ENCODE results near the gene OTX2.

Gene OTX2

DNA sequence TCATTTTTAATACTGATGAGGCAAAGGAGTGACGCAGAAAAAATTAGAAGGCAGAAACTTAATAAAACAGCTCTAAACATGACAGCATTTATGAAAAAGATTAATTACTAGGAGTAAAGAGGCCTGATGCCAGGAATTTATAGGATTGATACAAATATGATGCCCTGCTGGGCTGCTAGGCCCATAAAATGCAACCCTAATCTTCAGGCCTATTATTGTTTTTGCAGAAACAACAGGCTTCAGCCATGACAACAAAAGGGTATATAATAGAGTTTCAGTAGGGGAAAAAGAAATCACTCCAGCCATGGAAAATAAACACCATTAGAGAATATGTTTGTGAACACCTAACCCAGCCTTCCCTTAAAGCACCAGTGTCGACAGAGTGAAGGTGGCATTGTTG lies 50.6 kb downstream of the OTX2 start (continued):
- TF ChIP-seq, protein P1, sequence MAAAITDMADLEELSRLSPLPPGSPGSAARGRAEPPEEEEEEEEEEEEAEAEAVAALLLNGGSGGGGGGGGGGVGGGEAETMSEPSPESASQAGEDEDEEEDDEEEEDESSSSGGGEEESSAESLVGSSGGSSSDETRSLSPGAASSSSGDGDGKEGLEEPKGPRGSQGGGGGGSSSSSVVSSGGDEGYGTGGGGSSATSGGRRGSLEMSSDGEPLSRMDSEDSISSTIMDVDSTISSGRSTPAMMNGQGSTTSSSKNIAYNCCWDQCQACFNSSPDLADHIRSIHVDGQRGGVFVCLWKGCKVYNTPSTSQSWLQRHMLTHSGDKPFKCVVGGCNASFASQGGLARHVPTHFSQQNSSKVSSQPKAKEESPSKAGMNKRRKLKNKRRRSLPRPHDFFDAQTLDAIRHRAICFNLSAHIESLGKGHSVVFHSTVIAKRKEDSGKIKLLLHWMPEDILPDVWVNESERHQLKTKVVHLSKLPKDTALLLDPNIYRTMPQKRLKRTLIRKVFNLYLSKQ (tag by site-specific recombination; IDR thresholded peaks at IDR 0.05; ENCODE audit: borderline replicate concordance), result no peak
- TF ChIP-seq ZBTB8A (tag by site-specific recombination; IDR thresholded peaks at IDR 0.05), result 0 out of 2 replicates have a peak, but pooled peaks have one; percentile 18
- TF ChIP-seq SCRT1 (tag by site-specific recombination; IDR thresholded peaks at IDR 0.05; ENCODE audit: borderline replicate concordance), result peak; percentile 11; the same call in 1 of the 2 replicates
- no peak for TF ChIP-seq ZFP41 (tag by site-specific recombination; IDR thresholded peaks at IDR 0.05; ENCODE audit: borderline replicate concordance)
- TF ChIP-seq, protein P2, sequence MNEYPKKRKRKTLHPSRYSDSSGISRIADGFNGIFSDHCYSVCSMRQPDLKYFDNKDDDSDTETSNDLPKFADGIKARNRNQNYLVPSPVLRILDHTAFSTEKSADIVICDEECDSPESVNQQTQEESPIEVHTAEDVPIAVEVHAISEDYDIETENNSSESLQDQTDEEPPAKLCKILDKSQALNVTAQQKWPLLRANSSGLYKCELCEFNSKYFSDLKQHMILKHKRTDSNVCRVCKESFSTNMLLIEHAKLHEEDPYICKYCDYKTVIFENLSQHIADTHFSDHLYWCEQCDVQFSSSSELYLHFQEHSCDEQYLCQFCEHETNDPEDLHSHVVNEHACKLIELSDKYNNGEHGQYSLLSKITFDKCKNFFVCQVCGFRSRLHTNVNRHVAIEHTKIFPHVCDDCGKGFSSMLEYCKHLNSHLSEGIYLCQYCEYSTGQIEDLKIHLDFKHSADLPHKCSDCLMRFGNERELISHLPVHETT (tag by site-specific recombination; IDR thresholded peaks at IDR 0.05), result no peak
- TF ChIP-seq ZNF157 (tag by site-specific recombination; IDR thresholded peaks at IDR 0.05), result no peak
- peak; percentile 6; the same call in 1 of the 2 replicates for TF ChIP-seq SP7 (tag by site-specific recombination; IDR thresholded peaks at IDR 0.05)
- no peak for TF ChIP-seq ZNF202 (tag by site-specific recombination; IDR thresholded peaks at IDR 0.05; ENCODE audit: borderline replicate concordance)
- TF ChIP-seq ZBTB20 (tag by site-specific recombination; IDR thresholded peaks at IDR 0.05), result no peak
- no peak for TF ChIP-seq ZNF416 (tag by site-specific recombination; IDR thresholded peaks at IDR 0.05)
- no peak for TF ChIP-seq ZSCAN16 (tag by site-specific recombination; IDR thresholded peaks at IDR 0.05)
- TF ChIP-seq OSR2 (tag by site-specific recombination; IDR thresholded peaks at IDR 0.05), result peak; percentile 67; the same call in 1 of the 2 replicates
- TF ChIP-seq PRDM6 (tag by site-specific recombination; IDR thresholded peaks at IDR 0.05), result peak; percentile 74
- no peak for TF ChIP-seq REPIN1 (tag by site-specific recombination; IDR thresholded peaks at IDR 0.05; ENCODE audit: low read depth)
- no peak for TF ChIP-seq ZNF23 (tag by site-specific recombination; IDR thresholded peaks at IDR 0.05; ENCODE audit: borderline replicate concordance)
- TF ChIP-seq ZNF184 (tag by site-specific recombination; IDR thresholded peaks at IDR 0.05), result no peak
- 0 out of 2 replicates have a peak, but pooled peaks have one; percentile 60 for TF ChIP-seq ZBTB44 (tag by site-specific recombination; IDR thresholded peaks at IDR 0.05)
- no peak for TF ChIP-seq ZNF274 (IDR thresholded peaks at IDR 0.05; ENCODE audit: low read length)
- TF ChIP-seq ZNF274 (tag by site-specific recombination; IDR thresholded peaks at IDR 0.05; ENCODE audit: borderline replicate concordance), result no peak
- no peak for TF ChIP-seq TCF7L2 (IDR thresholded peaks at IDR 0.05; ENCODE audit: borderline replicate concordance, low read depth, low read length)
- no peak for TF ChIP-seq HOXD13 (CRISPR knock-in tag; IDR thresholded peaks at IDR 0.05; ENCODE audit: borderline replicate concordance)
- TF ChIP-seq ZNF121 (tag by site-specific recombination; IDR thresholded peaks at IDR 0.05), result no peak
- TF ChIP-seq, protein P3, sequence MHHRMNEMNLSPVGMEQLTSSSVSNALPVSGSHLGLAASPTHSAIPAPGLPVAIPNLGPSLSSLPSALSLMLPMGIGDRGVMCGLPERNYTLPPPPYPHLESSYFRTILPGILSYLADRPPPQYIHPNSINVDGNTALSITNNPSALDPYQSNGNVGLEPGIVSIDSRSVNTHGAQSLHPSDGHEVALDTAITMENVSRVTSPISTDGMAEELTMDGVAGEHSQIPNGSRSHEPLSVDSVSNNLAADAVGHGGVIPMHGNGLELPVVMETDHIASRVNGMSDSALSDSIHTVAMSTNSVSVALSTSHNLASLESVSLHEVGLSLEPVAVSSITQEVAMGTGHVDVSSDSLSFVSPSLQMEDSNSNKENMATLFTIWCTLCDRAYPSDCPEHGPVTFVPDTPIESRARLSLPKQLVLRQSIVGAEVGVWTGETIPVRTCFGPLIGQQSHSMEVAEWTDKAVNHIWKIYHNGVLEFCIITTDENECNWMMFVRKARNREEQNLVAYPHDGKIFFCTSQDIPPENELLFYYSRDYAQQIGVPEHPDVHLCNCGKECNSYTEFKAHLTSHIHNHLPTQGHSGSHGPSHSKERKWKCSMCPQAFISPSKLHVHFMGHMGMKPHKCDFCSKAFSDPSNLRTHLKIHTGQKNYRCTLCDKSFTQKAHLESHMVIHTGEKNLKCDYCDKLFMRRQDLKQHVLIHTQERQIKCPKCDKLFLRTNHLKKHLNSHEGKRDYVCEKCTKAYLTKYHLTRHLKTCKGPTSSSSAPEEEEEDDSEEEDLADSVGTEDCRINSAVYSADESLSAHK (tag by site-specific recombination; IDR thresholded peaks at IDR 0.05), result peak; percentile 36; the same call in 1 of the 2 replicates
- no peak for TF ChIP-seq ZNF548 (tag by site-specific recombination; IDR thresholded peaks at IDR 0.05)
- TF ChIP-seq ZNF324 (tag by site-specific recombination; IDR thresholded peaks at IDR 0.05), result no peak
- no peak for TF ChIP-seq ZNF132 (tag by site-specific recombination; IDR thresholded peaks at IDR 0.05; ENCODE audit: borderline replicate concordance)
- no peak for TF ChIP-seq ZNF792 (tag by site-specific recombination; IDR thresholded peaks at IDR 0.05)
- TF ChIP-seq EGR2 (tag by site-specific recombination; IDR thresholded peaks at IDR 0.05; ENCODE audit: low read depth), result no peak
- TF ChIP-seq ZNF114 (tag by site-specific recombination; IDR thresholded peaks at IDR 0.05), result no peak
- no peak for TF ChIP-seq ZNF37A (tag by site-specific recombination; IDR thresholded peaks at IDR 0.05)
- 0 out of 2 replicates have a peak, but pooled peaks have one; percentile 5 for TF ChIP-seq OVOL3 (tag by site-specific recombination; IDR thresholded peaks at IDR 0.05)
- TF ChIP-seq, protein P4, sequence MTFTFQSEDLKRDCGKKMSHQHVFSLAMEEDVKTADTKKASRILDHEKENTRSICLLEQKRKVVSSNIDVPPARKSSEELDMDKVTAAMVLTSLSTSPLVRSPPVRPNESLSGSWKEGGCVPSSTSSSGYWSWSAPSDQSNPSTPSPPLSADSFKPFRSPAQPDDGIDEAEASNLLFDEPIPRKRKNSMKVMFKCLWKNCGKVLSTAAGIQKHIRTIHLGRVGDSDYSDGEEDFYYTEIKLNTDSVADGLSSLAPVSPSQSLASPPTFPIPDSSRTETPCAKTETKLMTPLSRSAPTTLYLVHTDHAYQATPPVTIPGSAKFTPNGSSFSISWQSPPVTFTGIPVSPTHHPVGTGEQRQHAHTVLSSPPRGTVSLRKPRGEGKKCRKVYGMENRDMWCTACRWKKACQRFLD (tag by site-specific recombination; IDR thresholded peaks at IDR 0.05), result no peak
- no peak for TF ChIP-seq ZNF560 (tag by site-specific recombination; IDR thresholded peaks at IDR 0.05; ENCODE audit: borderline replicate concordance)

Measured in HEK293 (cell line).